ENCODE measurements around the gene RFWD3.

- TF ChIP-seq CTCF (conservative IDR thresholded peaks at IDR 0.05; ENCODE audit: low read depth, low read length), result no peak
- no peak for TF ChIP-seq POLR2A (IDR thresholded peaks at IDR 0.05; ENCODE audit: low read depth, low read length)
- TF ChIP-seq SMC3 (IDR thresholded peaks at IDR 0.05; ENCODE audit: low read depth, low read length), result no peak
- no peak for TF ChIP-seq RAD21 (IDR thresholded peaks at IDR 0.05; ENCODE audit: low read length)
- no peak for TF ChIP-seq CEBPB (IDR thresholded peaks at IDR 0.05; ENCODE audit: low read depth, low read length)
- TF ChIP-seq RFX5 (IDR thresholded peaks at IDR 0.05; ENCODE audit: low read depth, low read length), result no peak
- TF ChIP-seq NFE2L2 (IDR thresholded peaks at IDR 0.05; ENCODE audit: low read depth, low read length), result no peak
- no peak for TF ChIP-seq MXI1 (IDR thresholded peaks at IDR 0.05; ENCODE audit: borderline replicate concordance, low read depth, low read length)
- TF ChIP-seq CHD1 (IDR thresholded peaks at IDR 0.05; ENCODE audit: low read depth, low read length), result no peak
- no peak for TF ChIP-seq ELK1 (IDR thresholded peaks at IDR 0.05; ENCODE audit: borderline replicate concordance, low read depth, low read length)
- TF ChIP-seq FOS (IDR thresholded peaks at IDR 0.05; ENCODE audit: low read depth, low read length), result no peak
- TF ChIP-seq MAFK (IDR thresholded peaks at IDR 0.05; ENCODE audit: low read depth, low read length), result no peak
- no peak for TF ChIP-seq USF2 (IDR thresholded peaks at IDR 0.05; ENCODE audit: low read depth, low read length)
Measured at GRCh38 chr16:74667255-74667700, 601 bp upstream of the RFWD3 start.

All from IMR-90 (cell line).